T-cell (primary cell): ENCODE data around the gene IFITM10. TPM values are rescaled to one million over a fixed set of nuclear protein-coding genes. Genes with fewer than 3 reads are reported as not detected.
A peak's percentile ranks its signal among the peaks of the same experiment; 100 is the strongest.

ENCODE experiments used
- ATAC-seq, 4 experiments: fragments of 200-7000 bp in 3 of 4; fragments of 150-1000 bp in 1 of 4; cut with Tn5 transposase; replicated peaks in 1 of 4; 1 replicate in 3 of 4; 2 replicates in 1 of 4; pipeline ENCODE4 v1.10.0; 2021; ENCODE audit warnings: moderate library complexity in 3 of 4, mild to moderate bottlenecking in 2 of 4, moderate number of reproducible peaks in 1 of 4
- CTCF ChIA-PET, 2 donors: fragments of 300-600 bp; sonication (Branson Sonifier 250); formaldehyde crosslinking; loops; one replicate each; lab custom pipeline; 2022; ENCODE audit warnings: antibody characterized with exemption in 2 of 2; lab: Charles Lee
- POLR2A ChIA-PET, 2 donors: fragments of 300-600 bp; sonication (Branson Sonifier 250); formaldehyde crosslinking; loops; one replicate each; lab custom pipeline; 2022; ENCODE audit warnings: antibody characterized with exemption in 2 of 2; lab: Charles Lee
- DNase-seq, 35 experiments: peaks; one replicate each; pipeline versions ENCODE4 v3.0.0 to v3.0.0-alpha.2; 2013 to 2023
- H3K27ac ChIP-seq: one replicate; pipeline ENCODE4 v1.5.1; 2013; ENCODE audit warnings: low read length
- H3K27me3 ChIP-seq, 2 experiments: replicated peaks in 1 of 2; 1 replicate in 1 of 2; 2 replicates in 1 of 2; pipeline versions ENCODE4 v1.6.1 to v1.7.0; 2013; ENCODE audit warnings: low read length in 1 of 2, mixed read lengths in 1 of 2; ENCODE audit not compliant: control insufficient read depth in 2 of 2, insufficient read depth in 2 of 2; ENCODE audit errors: extremely low read depth in 1 of 2
- H3K36me3 ChIP-seq, 2 donors: 1 replicate in 1 of 2; 2 replicates in 1 of 2; pipeline versions ENCODE4 v1.6.1 to v1.7.0; 2013; ENCODE audit warnings: low read length in 1 of 2; ENCODE audit not compliant: control insufficient read depth in 2 of 2, insufficient read depth in 1 of 2; ENCODE audit errors: extremely low read depth in 1 of 2
- H3K4me1 ChIP-seq, 2 experiments: 1 replicate in 1 of 2; 2 replicates in 1 of 2; pipeline versions ENCODE4 v1.6.1 to v1.7.0; 2013; ENCODE audit warnings: low read length in 2 of 2, mixed read lengths in 1 of 2; ENCODE audit not compliant: insufficient read depth in 2 of 2, control insufficient read depth in 1 of 2; ENCODE audit errors: extremely low read depth in 1 of 2
- H3K4me3 ChIP-seq, 2 donors: 1 replicate in 1 of 2; 2 replicates in 1 of 2; pipeline versions ENCODE4 v1.5.1 to v1.7.0; 2013; ENCODE audit warnings: mild to moderate bottlenecking in 2 of 2, low read length in 1 of 2, moderate library complexity in 1 of 2; ENCODE audit not compliant: control insufficient read depth in 1 of 2; ENCODE audit errors: extremely low read depth in 1 of 2
- H3K9me3 ChIP-seq: 2 replicates; pipeline ENCODE4 v1.7.0; 2013
- H3K27ac Mint-ChIP-seq, 2 donors: one replicate each; pipeline ENCODE4 v1.8.0; 2020 to 2021; ENCODE audit warnings: mild to moderate bottlenecking in 2 of 2, mixed read lengths in 2 of 2
- H3K27me3 Mint-ChIP-seq, 2 donors: one replicate each; pipeline ENCODE4 v1.8.0; 2021 to 2022; ENCODE audit warnings: mixed read lengths in 2 of 2
- H3K36me3 Mint-ChIP-seq: one replicate; pipeline ENCODE4 v1.8.0; 2021; ENCODE audit warnings: mixed read lengths
- H3K4me1 Mint-ChIP-seq, 3 donors: one replicate each; pipeline ENCODE4 v1.8.0; 2020 to 2022; ENCODE audit warnings: mixed read lengths in 3 of 3, mild to moderate bottlenecking in 1 of 3
- H3K4me3 Mint-ChIP-seq, 3 donors: one replicate each; pipeline ENCODE4 v1.8.0; 2020 to 2022; ENCODE audit warnings: mild to moderate bottlenecking in 3 of 3, mixed read lengths in 3 of 3, moderate library complexity in 3 of 3
- H3K9me3 Mint-ChIP-seq, 3 donors: one replicate each; pipeline ENCODE4 v1.8.0; 2020 to 2022; ENCODE audit warnings: mixed read lengths in 3 of 3
- WGBS: methylation state at CpG from one replicate; pipeline ENCODE4 v1.1.5; 2013; ENCODE audit warnings: missing lambda C conversion rate; ENCODE audit not compliant: insufficient coverage; 5-methylcytosine and 5-hydroxymethylcytosine counted together
- total RNA-seq, 35 experiments: library from RNA in 6 of 35; stranded (reverse) in 6 of 35; fragments of 120-200 nt in 1 of 35; gene quantifications; one replicate each; pipeline versions ENCODE4 v1.2.1 to v1.2.4 and lab custom pipeline; 2013 to 2026

Gene IFITM10
- 1 to 10 TPM in 4 of 5 donors, under 1 TPM in 1; 0.72 to 4.2 (median 1.8) TPM for total RNA-seq
- total RNA-seq (2013) = 0.24 TPM
- 0 to 1.6 (median 0.29) reads per million in 29 experiments for total RNA-seq (lab: John Stamatoyannopoulos, UW)

DNA sequence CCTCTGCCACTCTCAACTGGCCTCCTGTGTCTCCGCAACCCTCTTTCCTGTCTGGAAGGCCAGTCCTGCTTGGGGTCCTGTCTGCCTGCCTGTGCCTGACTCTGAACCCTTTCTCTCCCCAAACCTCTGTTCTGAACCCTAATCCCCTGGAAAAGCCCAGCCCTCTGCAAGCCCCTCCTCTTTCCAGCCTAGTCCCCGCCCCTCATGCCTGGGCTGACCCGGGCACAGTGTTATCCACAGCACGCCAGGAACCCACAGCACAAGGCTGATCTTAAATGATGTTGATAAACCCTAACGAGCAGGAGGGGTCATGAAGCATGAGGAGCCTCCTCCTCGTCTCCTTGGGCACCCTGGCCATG is at the start of gene IFITM10:
IFITM10 (minus strand) TSS at position 115 of the 359 bp plus-strand sequence. CDS start 153 bp downstream, outside the sequence.
- ChIA-PET CTCF (no interaction called here), POLR2A (no interaction called here)
- Mint-ChIP-seq H3K27ac (peak within 1 kb of the TSS in 1 of 2 donors; percentile 57), H3K4me1 (peaks cover 29 to 34% (median 33%) of the 10 kb centered on the region in 3 donors), H3K9me3 (no peaks in the 10 kb centered on the region), H3K4me3 (peak within 1 kb of the TSS; percentile 28 to 78 (median 34)), H3K27me3 (peaks cover 13% of the 10 kb centered on the region in 2 donors), H3K36me3 (peaks cover 11% of the 10 kb centered on the region)
- DNase-seq (no peak), ATAC-seq (no peak)
- Histone ChIP-seq H3K9me3 (no peaks in the 10 kb centered on the region), H3K27ac (no peak within 1 kb of the TSS), H3K4me1 (peaks cover 17 to 63% of the 10 kb centered on the region in 2 experiments), H3K27me3 (peaks cover 0 to 45% of the 10 kb centered on the region in 2 experiments), H3K36me3 (peaks cover 8 to 32% of the 10 kb centered on the region in 2 donors), H3K4me3 (peak within 1 kb of the TSS in 1 of 2 donors; percentile 49)
- 59% methylated on average over 5 of the region's 6 CpGs for WGBS

DNA sequence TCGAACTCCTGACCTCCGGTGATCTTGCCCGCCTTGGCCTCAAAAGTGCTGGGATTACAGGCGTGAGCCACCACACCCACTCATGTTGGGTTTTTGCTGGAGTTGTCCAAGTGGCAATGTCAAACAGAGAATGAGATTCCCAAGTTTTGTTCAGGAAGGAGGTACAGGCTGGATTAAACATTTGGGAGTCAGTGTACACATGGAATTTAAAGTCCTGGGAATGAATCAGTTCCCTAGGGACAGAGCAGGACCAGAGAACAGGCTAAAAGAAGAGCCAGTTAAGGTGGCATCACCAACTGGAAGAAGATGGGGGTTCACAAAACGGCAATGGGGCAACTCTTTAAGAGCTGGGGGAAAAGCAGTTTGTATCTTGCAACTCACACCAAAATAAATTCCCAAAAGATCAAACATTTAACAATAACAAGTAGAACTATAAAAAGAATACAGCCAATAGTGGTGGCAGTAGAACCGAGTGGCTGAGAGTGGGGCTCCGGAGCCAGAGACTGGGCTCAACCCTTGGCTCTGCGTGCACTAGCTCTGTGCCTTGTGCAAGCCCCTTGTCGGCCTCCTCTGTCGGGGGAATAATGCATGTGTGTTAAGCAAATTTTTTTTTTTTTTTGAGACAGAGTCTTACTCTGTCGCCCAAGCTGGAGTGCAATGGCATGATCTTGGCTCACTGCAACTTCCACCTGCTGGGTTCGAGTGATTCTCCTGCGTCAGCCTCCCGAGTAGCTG is 47.2 kb upstream of the IFITM10 start:
- ChIA-PET POLR2A (no interaction called here), CTCF (no interaction called here)
- H3K27me3 ChIP-seq = peaks cover 0 to 31% of the 10 kb centered on the region in 2 experiments
- H3K4me3 ChIP-seq = no peak overlapping the region
- no peak overlapping the region for H3K27ac ChIP-seq
- DNase-seq (no peak), ATAC-seq (no peak)
- no peak overlapping the region for H3K4me3 Mint-ChIP-seq
- H3K27ac Mint-ChIP-seq = no peak overlapping the region
- H3K4me1 Mint-ChIP-seq = peaks cover 0 to 4% (median 4%) of the 10 kb centered on the region in 3 donors
- H3K4me1 ChIP-seq = no peaks in the 10 kb centered on the region
- H3K27me3 Mint-ChIP-seq = peaks cover 18 to 32% of the 10 kb centered on the region in 2 donors
- WGBS = 89% methylated on average over 8 of the region's 14 CpGs
- H3K36me3 ChIP-seq = no peaks in the 10 kb centered on the region
- no peaks in the 10 kb centered on the region for H3K9me3 ChIP-seq
- H3K9me3 Mint-ChIP-seq = peaks cover 0 to 4% (median 0%) of the 10 kb centered on the region in 3 donors
- H3K36me3 Mint-ChIP-seq = peaks cover 1% of the 10 kb centered on the region

DNA sequence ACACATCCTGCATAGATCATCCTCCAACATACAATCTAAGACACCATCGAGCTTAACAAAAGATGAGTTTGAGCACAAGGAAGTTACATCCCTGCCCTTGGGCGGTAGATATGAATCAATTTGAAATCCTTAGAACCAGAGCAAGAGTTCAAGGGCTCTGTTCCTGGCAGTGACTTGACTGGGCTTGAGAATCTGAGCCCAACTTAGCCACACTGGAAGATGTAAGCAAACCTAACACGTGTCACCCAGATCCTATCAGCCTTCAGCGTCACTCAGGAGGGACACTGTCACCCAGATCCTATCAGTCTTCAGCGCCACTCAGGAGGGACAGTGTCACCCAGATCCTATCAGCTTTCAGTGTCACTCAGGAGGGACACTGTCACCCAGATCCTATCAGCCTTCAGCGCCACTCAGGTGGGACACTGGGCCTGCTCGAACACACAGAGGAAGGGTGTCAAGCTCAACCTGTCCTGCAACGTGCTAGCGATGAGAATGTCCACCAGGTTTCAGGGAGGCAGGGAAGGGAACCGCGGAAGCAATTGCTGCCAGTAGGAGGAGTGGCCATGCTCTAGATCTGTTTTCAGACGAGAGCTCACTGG is 46.1 kb upstream of the IFITM10 start:
- Histone ChIP-seq H3K27ac (no peak overlapping the region), H3K9me3 (no peaks in the 10 kb centered on the region), H3K4me1 (peaks cover 0 to 4% of the 10 kb centered on the region in 2 experiments), H3K27me3 (peaks cover 0 to 30% of the 10 kb centered on the region in 2 experiments), H3K36me3 (no peaks in the 10 kb centered on the region), H3K4me3 (no peak overlapping the region)
- Mint-ChIP-seq H3K4me1 (peaks cover 0 to 7% (median 6%) of the 10 kb centered on the region in 3 donors), H3K27ac (no peak overlapping the region), H3K27me3 (peaks cover 18 to 35% of the 10 kb centered on the region in 2 donors), H3K9me3 (peaks cover 0 to 6% (median 0%) of the 10 kb centered on the region in 3 donors), H3K36me3 (peaks cover 2% of the 10 kb centered on the region), H3K4me3 (no peak overlapping the region)
- DNase-seq = no peak
- ChIA-PET POLR2A (interaction anchor here in 1 of 2 donors (0.5 kb wide), 1 partner anchor 10 kb away, joined by 4 read pairs; no protein-coding TSS in a partner anchor), CTCF (no interaction called here)
- WGBS = 80% methylated on average over 12 of the region's 12 CpGs
- ATAC-seq = no peak

GRCh38 chr11:1793081-1793480 is 42.7 kb upstream of the IFITM10 start:
- no peaks in the 10 kb centered on the region for H3K9me3 ChIP-seq
- WGBS = 100% methylated on average over 1 of the region's 3 CpGs
- H3K4me3 Mint-ChIP-seq = no peak overlapping the region
- peaks cover 2% of the 10 kb centered on the region for H3K36me3 Mint-ChIP-seq
- H3K27ac Mint-ChIP-seq = no peak overlapping the region
- H3K4me1 Mint-ChIP-seq = peaks cover 0 to 7% (median 6%) of the 10 kb centered on the region in 3 donors
- peaks cover 0 to 6% (median 0%) of the 10 kb centered on the region in 3 donors for H3K9me3 Mint-ChIP-seq
- peaks cover 10 to 25% of the 10 kb centered on the region in 2 donors for H3K27me3 Mint-ChIP-seq
- H3K4me1 ChIP-seq = peaks cover 0 to 4% of the 10 kb centered on the region in 2 experiments
- H3K4me3 ChIP-seq = no peak overlapping the region
- ATAC-seq (no peak), DNase-seq (no peak)
- CTCF ChIA-PET = interaction anchor here in 1 of 2 donors (0.8 kb wide), 1 partner anchor 99 kb away, joined by 3 read pairs; no protein-coding TSS in a partner anchor
- H3K36me3 ChIP-seq = no peaks in the 10 kb centered on the region
- POLR2A ChIA-PET = no interaction called here
- H3K27ac ChIP-seq = no peak overlapping the region
- peaks cover 0 to 20% of the 10 kb centered on the region in 2 experiments for H3K27me3 ChIP-seq

GRCh38 chr11:1792461-1792860 is 42.1 kb upstream of the IFITM10 start:
- Mint-ChIP-seq H3K4me3 (peak overlapping the region in 1 of 3 donors; percentile 56), H3K27ac (peak overlapping the region in 1 of 2 donors; percentile 85), H3K9me3 (peaks cover 0 to 6% (median 0%) of the 10 kb centered on the region in 3 donors), H3K27me3 (peaks cover 10 to 22% of the 10 kb centered on the region in 2 donors), H3K36me3 (peaks cover 2% of the 10 kb centered on the region), H3K4me1 (peaks cover 0 to 7% (median 6%) of the 10 kb centered on the region in 3 donors)
- DNase-seq (peak in 1 of 35 experiments; percentile 19), ATAC-seq (no peak)
- peaks cover 0 to 4% of the 10 kb centered on the region in 2 experiments for H3K4me1 ChIP-seq
- no peaks in the 10 kb centered on the region for H3K36me3 ChIP-seq
- 58% methylated on average over 11 of the region's 12 CpGs for WGBS
- H3K9me3 ChIP-seq = no peaks in the 10 kb centered on the region
- H3K27me3 ChIP-seq = peaks cover 0 to 18% of the 10 kb centered on the region in 2 experiments
- ChIA-PET CTCF (no interaction called here), POLR2A (no interaction called here)
- no peak overlapping the region for H3K27ac ChIP-seq
- no peak overlapping the region for H3K4me3 ChIP-seq

DNA sequence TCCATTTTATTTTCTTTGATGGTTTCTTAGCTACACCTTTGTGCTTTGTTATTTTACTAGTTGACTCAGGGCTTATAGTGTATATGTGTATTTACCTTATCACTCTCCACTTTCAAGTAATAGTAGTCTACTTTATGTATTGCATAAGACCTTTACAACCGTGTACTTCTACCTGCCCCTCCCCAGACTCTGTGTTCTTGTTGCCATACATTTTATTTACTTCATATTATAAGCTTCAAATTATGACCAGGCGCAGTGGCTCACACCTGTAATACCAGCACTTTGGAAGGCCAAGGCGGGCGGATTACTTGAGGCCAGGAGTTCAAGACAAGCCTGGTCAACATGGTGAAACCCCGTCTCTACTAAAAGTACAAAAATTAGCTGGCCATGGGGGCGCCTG is 41.5 kb upstream of the IFITM10 start:
- H3K4me1 ChIP-seq = peaks cover 0 to 4% of the 10 kb centered on the region in 2 experiments
- Mint-ChIP-seq H3K9me3 (peaks cover 0 to 6% (median 0%) of the 10 kb centered on the region in 3 donors), H3K27me3 (peaks cover 9 to 18% of the 10 kb centered on the region in 2 donors), H3K4me1 (peaks cover 0 to 7% (median 6%) of the 10 kb centered on the region in 3 donors), H3K27ac (no peak overlapping the region), H3K4me3 (no peak overlapping the region), H3K36me3 (peaks cover 2% of the 10 kb centered on the region)
- ChIA-PET CTCF (no interaction called here), POLR2A (no interaction called here)
- no peak overlapping the region for H3K4me3 ChIP-seq
- no peaks in the 10 kb centered on the region for H3K36me3 ChIP-seq
- no peaks in the 10 kb centered on the region for H3K9me3 ChIP-seq
- H3K27ac ChIP-seq = no peak overlapping the region
- ATAC-seq (no peak), DNase-seq (no peak)
- peaks cover 0 to 15% of the 10 kb centered on the region in 2 experiments for H3K27me3 ChIP-seq
- WGBS = 95% methylated on average over 3 of the region's 6 CpGs
